Measurements from ENCODE around the gene NRROS. TPM values are rescaled to one million over a fixed set of nuclear protein-coding genes. Genes with fewer than 3 reads are reported as not detected.
A peak's percentile ranks its signal among the peaks of the same experiment; 100 is the strongest.

The NRROS gene
- total RNA-seq, 4 donors from 2014 or later = 1.8 to 3.1 (median 2.4) TPM

DNA sequence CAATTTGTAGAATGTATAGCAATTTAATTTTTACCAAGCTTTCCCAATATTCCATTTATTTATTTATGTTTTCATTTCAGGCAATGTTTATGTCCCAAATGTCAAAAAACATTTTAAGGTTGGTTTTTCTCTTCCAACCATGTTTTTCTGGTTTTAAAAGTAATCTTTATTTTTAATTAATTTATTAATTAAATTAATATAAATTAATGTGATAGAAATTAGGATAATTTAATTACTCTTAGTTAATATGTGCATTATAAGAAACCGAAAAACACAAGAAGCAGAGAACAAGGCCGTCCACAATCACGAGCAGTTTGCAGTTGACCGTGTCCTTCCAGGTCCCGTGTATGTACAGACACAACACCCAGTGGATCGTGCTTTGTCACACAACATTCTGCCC lies 36.8 kb upstream of the NRROS start:
- no peak for TF ChIP-seq POLR2A (IDR thresholded peaks at IDR 0.05)
- TF ChIP-seq, protein P1, sequence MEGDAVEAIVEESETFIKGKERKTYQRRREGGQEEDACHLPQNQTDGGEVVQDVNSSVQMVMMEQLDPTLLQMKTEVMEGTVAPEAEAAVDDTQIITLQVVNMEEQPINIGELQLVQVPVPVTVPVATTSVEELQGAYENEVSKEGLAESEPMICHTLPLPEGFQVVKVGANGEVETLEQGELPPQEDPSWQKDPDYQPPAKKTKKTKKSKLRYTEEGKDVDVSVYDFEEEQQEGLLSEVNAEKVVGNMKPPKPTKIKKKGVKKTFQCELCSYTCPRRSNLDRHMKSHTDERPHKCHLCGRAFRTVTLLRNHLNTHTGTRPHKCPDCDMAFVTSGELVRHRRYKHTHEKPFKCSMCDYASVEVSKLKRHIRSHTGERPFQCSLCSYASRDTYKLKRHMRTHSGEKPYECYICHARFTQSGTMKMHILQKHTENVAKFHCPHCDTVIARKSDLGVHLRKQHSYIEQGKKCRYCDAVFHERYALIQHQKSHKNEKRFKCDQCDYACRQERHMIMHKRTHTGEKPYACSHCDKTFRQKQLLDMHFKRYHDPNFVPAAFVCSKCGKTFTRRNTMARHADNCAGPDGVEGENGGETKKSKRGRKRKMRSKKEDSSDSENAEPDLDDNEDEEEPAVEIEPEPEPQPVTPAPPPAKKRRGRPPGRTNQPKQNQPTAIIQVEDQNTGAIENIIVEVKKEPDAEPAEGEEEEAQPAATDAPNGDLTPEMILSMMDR (IDR thresholded peaks at IDR 0.05) = no peak
- 93 to 99% methylated on average over 6 of the region's 6 CpGs for WGBS, 2 donors

DNA sequence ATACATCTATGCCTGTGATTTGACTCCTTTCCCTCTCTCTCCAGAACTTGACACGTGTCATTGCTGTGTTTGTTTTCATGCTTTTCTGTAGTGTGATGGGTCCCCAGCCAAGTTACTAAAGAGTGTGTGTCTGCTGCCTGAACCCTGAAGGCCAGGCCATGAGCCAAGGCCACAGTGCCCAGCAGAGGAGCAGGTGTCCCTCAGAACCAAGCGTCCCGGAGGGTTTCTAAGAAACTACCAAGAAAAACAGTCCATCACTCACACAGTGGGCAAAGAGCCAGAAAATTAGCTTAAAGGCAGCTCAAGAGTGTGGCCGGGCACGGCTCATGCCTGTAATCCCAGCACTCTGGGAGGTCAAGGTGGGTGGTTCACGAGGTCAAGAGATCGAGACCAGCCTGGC lies 35.8 kb upstream of the NRROS start:
- no peak for DNase-seq (ENCODE audit: low spot score in 2 of 2)
- TF ChIP-seq POLR2A (IDR thresholded peaks at IDR 0.05) = no peak
- TF ChIP-seq, protein P1 (IDR thresholded peaks at IDR 0.05) = no peak
- WGBS, 2 donors = 60 to 67% methylated on average over 7 of the region's 7 CpGs
- intact Hi-C loops (cut with DNase I; ENCODE audit: low total_unique reads) = no loop called here
- no peak overlapping the region for H3K4me3 ChIP-seq (ENCODE audit: low read depth, poor library complexity, severe bottlenecking)

More for the DNA sequence above, 36.8 kb upstream of the NRROS start:
- intact Hi-C loops (cut with DNase I; ENCODE audit: low total_unique reads) = no loop called here
- no peak overlapping the region for H3K4me3 ChIP-seq (ENCODE audit: low read depth, poor library complexity, severe bottlenecking)
- DNase-seq (ENCODE audit: low spot score in 2 of 2) = no peak

DNA sequence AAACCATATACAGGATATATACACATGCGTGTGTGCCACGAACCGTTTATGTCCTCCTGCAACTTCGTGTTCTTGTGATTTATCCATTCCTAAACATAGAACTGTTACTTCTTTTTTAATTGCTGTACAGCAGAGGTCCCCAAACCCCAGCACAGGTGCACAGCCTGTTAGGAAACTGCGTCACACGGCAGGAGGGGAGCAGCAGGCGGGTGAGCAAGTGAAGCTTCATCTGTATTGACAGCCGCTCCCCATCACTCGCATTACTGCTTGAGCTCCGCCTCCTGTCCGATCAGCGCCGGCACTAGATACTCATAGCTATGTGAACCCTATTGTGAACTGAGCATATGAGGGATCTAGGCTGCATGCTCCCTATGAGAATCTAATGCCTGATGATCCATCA lies 34.9 kb upstream of the NRROS start:
- 45 to 57% methylated on average over 13 of the region's 13 CpGs for WGBS, 2 donors
- TF ChIP-seq POLR2A (IDR thresholded peaks at IDR 0.05) = no peak
- TF ChIP-seq, protein P1 (IDR thresholded peaks at IDR 0.05) = no peak
- no peak overlapping the region for H3K4me3 ChIP-seq (ENCODE audit: low read depth, poor library complexity, severe bottlenecking)
- no peak for DNase-seq (ENCODE audit: low spot score in 2 of 2)
- intact Hi-C loops (cut with DNase I; ENCODE audit: low total_unique reads) = no loop called here

DNA sequence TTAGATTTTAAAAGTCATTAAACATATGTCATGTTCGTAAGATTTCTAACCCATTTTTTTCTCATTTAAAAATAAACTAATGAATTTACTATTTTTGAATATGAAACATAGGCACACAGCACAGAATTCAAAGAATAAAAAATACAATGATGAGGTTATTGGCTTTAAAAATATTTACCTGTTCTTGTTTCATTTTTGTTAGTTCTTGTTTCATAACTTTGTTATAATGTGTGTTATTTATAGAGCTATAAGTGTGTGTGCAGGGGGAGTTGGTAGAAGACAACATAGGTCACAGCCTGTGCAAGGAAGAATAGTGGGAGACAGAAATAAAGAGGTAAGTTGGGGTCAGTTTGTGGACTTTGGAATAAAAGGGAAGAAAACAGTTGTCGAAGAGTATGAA lies 30.8 kb upstream of the NRROS start:
- intact Hi-C loops (cut with DNase I; ENCODE audit: low total_unique reads) = no loop called here
- WGBS, 2 donors = 93 to 96% methylated on average over 2 of the region's 2 CpGs
- TF ChIP-seq, protein P1 (IDR thresholded peaks at IDR 0.05) = no peak
- TF ChIP-seq POLR2A (IDR thresholded peaks at IDR 0.05) = no peak
- no peak overlapping the region for H3K4me3 ChIP-seq (ENCODE audit: low read depth, poor library complexity, severe bottlenecking)
- no peak for DNase-seq (ENCODE audit: low spot score in 2 of 2)

DNA sequence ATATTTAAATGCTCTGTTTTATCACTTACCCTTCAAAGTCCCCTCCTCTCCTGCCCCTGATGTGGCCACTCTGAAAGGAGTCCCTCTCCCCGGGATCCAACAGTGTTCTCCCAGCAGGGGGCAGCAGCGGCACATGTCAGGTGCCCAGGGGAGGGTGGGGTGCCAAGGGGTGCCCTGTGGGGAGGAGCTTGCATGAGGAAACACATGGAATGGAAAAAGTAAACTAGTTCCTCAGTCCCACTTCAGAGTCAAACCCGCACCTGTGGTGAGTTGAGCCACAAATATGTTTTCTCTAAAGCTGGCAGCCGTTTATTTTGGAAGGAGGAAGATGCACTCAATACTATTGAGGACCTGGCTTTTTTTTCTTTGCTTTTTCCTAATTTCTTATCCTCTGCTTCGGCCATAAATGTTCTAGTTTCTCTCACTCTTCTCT lies 30.1 kb upstream of the NRROS start:
- 12 to 14% methylated on average over 5 of the region's 5 CpGs for WGBS, 2 donors
- intact Hi-C loops (cut with DNase I; ENCODE audit: low total_unique reads) = no loop called here
- no peak overlapping the region for H3K4me3 ChIP-seq (ENCODE audit: low read depth, poor library complexity, severe bottlenecking)
- DNase-seq (ENCODE audit: low spot score in 2 of 2) = peak; percentile 83 to 98
- no peak for TF ChIP-seq POLR2A (IDR thresholded peaks at IDR 0.05)
- TF ChIP-seq, protein P1 (IDR thresholded peaks at IDR 0.05) = peak in 1 of 3 donors; percentile 63

Measured in lower leg skin (tissue), 4 donors.